Neural cell (in vitro differentiated cells): ENCODE data around the gene CREB3L2. TPM values are rescaled to one million over a fixed set of nuclear protein-coding genes. Genes with fewer than 3 reads are reported as not detected.

Experiments used
- H2AFZ ChIP-seq: fragments of 200-600, 300-800 bp; sonication (generic), shearing (Covaris generic); 2 replicates; pipeline ENCODE4 v1.6.0; 2014; ENCODE audit warnings: low read depth, mild to moderate bottlenecking, antibody characterized with exemption, low read length, moderate library complexity
- H3F3A ChIP-seq: fragments of 200-600 bp; shearing (Covaris generic); 2 replicates; pipeline ENCODE4 v1.6.1; 2016; ENCODE audit warnings: mild to moderate bottlenecking, moderate library complexity, mixed read lengths, antibody characterized with exemption, low read length; ENCODE audit not compliant: insufficient read depth, poor library complexity, severe bottlenecking
- H3K27ac ChIP-seq: fragments of 200-600, 300-800 bp; sonication (generic), shearing (Covaris generic); 2 replicates; pipeline ENCODE4 v1.5.1; 2014; ENCODE audit warnings: mild to moderate bottlenecking, low read length, moderate library complexity
- H3K27me3 ChIP-seq: fragments of 300-800, 200-600 bp; sonication (generic), shearing (Covaris generic); 2 replicates; pipeline ENCODE4 v1.6.0; 2014; ENCODE audit warnings: mild to moderate bottlenecking, low read depth, low read length, moderate library complexity; ENCODE audit not compliant: insufficient read depth
- H3K36me3 ChIP-seq: fragments of 300-800, 200-600 bp; sonication (generic), shearing (Covaris generic); 2 replicates; pipeline ENCODE4 v1.5.1; 2014; ENCODE audit warnings: mild to moderate bottlenecking, antibody characterized with exemption, low read length, moderate library complexity; ENCODE audit not compliant: insufficient read depth
- H3K4me2 ChIP-seq: fragments of 300-800, 200-600 bp; sonication (generic), shearing (Covaris generic); 2 replicates; pipeline ENCODE4 v1.6.0; 2014; ENCODE audit warnings: mild to moderate bottlenecking, low read length
- H3K4me3 ChIP-seq: fragments of 300-800, 200-600 bp; sonication (generic), shearing (Covaris generic); 2 replicates; pipeline ENCODE4 v1.5.1; 2014; ENCODE audit warnings: mild to moderate bottlenecking, low read length, moderate library complexity
- H3K79me2 ChIP-seq: fragments of 200-600 bp; shearing (Covaris generic); replicated peaks from 2 replicates; pipeline ENCODE4 v1.6.0; 2014; ENCODE audit warnings: mild to moderate bottlenecking, low read length, moderate library complexity; ENCODE audit not compliant: insufficient read depth
- H3K9ac ChIP-seq: fragments of 300-800, 200-600 bp; sonication (generic), shearing (Covaris generic); 2 replicates; pipeline ENCODE4 v1.6.1; 2016; ENCODE audit warnings: mild to moderate bottlenecking, low read length, mixed read lengths
- H3K9me2 ChIP-seq: fragments of 200-600 bp; shearing (Covaris generic); 2 replicates; pipeline ENCODE4 v1.6.1; 2016; ENCODE audit warnings: mild to moderate bottlenecking, low read length, mixed read lengths; ENCODE audit not compliant: insufficient read depth
- H3K9me3 ChIP-seq: fragments of 200-600, 300-800 bp; sonication (generic), shearing (Covaris generic); 2 replicates; pipeline ENCODE4 v1.6.1; 2016; ENCODE audit warnings: mild to moderate bottlenecking, mixed run types, low read length, moderate library complexity, mixed read lengths
- H4K20me1 ChIP-seq: fragments of 200-600 bp; shearing (Covaris generic); 2 replicates; pipeline ENCODE4 v1.6.1; 2016; ENCODE audit warnings: mild to moderate bottlenecking, mixed run types; ENCODE audit not compliant: insufficient read depth
- EP300 ChIP-seq: fragments of 450-650 bp; conservative IDR thresholded peaks from 2 replicates; pipeline ENCODE4 v1.6.1; 2014; ENCODE audit warnings: antibody characterized with exemption, mild to moderate bottlenecking, moderate library complexity; ENCODE audit not compliant: poor library complexity, severe bottlenecking
- EZH2 ChIP-seq: fragments of 200-600, 300-800 bp; shearing (Covaris generic), sonication (generic); IDR thresholded peaks from 2 replicates; pipeline ENCODE4 v1.6.1; 2014; ENCODE audit warnings: antibody characterized with exemption, low read length, borderline replicate concordance, mild to moderate bottlenecking; ENCODE audit not compliant: insufficient read depth, poor library complexity, severe bottlenecking
- MXI1 ChIP-seq: fragments of 450-650 bp; conservative IDR thresholded peaks from 2 replicates; pipeline ENCODE4 v1.6.1; 2014; ENCODE audit warnings: antibody characterized with exemption, mild to moderate bottlenecking; ENCODE audit not compliant: poor library complexity, severe bottlenecking
- POLR2AphosphoS5 ChIP-seq: IDR thresholded peaks from 2 replicates; pipeline ENCODE4 v1.6.1; 2012
- RAD21 ChIP-seq: fragments of 450-650 bp; conservative IDR thresholded peaks from 2 replicates; pipeline ENCODE4 v1.6.1; 2014; ENCODE audit warnings: antibody characterized with exemption, mild to moderate bottlenecking, moderate library complexity
- SMC3 ChIP-seq: fragments of 450-650 bp; conservative IDR thresholded peaks from 2 replicates; pipeline ENCODE4 v1.6.1; 2014; ENCODE audit warnings: antibody characterized with exemption, mild to moderate bottlenecking, moderate library complexity; ENCODE audit not compliant: poor library complexity
- TAF1 ChIP-seq: IDR thresholded peaks from 2 replicates; pipeline ENCODE4 v1.6.1; 2012; ENCODE audit warnings: low read depth
- polyA plus RNA-seq: library from polyadenylated mRNA; depleted of rRNA; stranded (reverse); fragments of >200 nt; gene quantifications from 2 replicates; pipeline ENCODE4 v1.2.3, GENCODE V29; 2014
- TF ChIP-seq, protein P1 (sequence below): IDR thresholded peaks from 2 replicates; pipeline ENCODE4 v1.6.1; 2012; ENCODE audit warnings: borderline replicate concordance
- TF ChIP-seq, protein P2 (sequence below): fragments of 450-650 bp; IDR thresholded peaks from 2 replicates; pipeline ENCODE4 v1.5.1; 2014; ENCODE audit warnings: antibody characterized with exemption, mild to moderate bottlenecking, moderate library complexity; ENCODE audit not compliant: poor library complexity, severe bottlenecking

Gene CREB3L2
- polyA plus RNA-seq, 1 donor from 2014 or later = 1.5 TPM

DNA sequence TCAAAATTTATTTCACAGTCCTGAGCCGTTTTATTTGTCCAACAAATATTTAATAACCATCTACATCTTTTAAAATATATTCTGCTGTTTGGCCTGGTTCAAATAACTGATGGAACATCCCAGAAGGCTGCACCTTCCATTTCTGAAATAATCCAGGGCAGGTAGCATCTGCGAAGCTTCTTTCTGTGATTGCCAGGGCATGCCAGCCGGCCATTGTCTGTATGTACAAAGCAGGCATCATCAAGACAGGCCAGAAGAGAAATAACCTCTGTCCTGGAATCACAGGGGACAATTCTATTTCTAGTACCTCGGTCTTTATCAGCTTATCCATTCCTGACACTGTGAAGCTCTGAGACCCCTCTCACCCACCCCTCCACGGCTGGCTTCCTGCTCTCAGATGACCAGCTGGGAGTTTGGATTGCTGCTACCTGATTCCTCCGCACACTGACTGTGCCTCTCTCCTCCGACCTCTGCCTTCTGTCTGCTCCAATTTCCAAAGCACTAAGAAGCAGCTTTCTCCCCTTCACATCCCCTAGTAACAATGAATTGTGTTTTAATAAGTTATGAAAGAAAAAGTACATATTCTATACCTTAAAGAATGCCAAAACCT is 163.1 kb downstream of the CREB3L2 start:
- no peaks in the 10 kb centered on the region for H3K36me3 ChIP-seq
- H3K27me3 ChIP-seq = no peaks in the 10 kb centered on the region
- H3K79me2 ChIP-seq = peaks cover 31% of the 10 kb centered on the region
- H3F3A ChIP-seq = no peaks in the 10 kb centered on the region
- H2AFZ ChIP-seq = no peak overlapping the region
- H3K9me2 ChIP-seq = no peaks in the 10 kb centered on the region
- no peak overlapping the region for H3K4me3 ChIP-seq
- no peak overlapping the region for H3K27ac ChIP-seq
- no peak overlapping the region for H3K4me2 ChIP-seq
- H3K9ac ChIP-seq = no peak overlapping the region
- H3K9me3 ChIP-seq = no peaks in the 10 kb centered on the region
- TF ChIP-seq EP300 = no peak
- TF ChIP-seq MXI1 = no peak
- no peak for TF ChIP-seq POLR2AphosphoS5
- no peak for TF ChIP-seq RAD21
- no peak for TF ChIP-seq EZH2
- no peak for TF ChIP-seq TAF1
- TF ChIP-seq, protein P1, sequence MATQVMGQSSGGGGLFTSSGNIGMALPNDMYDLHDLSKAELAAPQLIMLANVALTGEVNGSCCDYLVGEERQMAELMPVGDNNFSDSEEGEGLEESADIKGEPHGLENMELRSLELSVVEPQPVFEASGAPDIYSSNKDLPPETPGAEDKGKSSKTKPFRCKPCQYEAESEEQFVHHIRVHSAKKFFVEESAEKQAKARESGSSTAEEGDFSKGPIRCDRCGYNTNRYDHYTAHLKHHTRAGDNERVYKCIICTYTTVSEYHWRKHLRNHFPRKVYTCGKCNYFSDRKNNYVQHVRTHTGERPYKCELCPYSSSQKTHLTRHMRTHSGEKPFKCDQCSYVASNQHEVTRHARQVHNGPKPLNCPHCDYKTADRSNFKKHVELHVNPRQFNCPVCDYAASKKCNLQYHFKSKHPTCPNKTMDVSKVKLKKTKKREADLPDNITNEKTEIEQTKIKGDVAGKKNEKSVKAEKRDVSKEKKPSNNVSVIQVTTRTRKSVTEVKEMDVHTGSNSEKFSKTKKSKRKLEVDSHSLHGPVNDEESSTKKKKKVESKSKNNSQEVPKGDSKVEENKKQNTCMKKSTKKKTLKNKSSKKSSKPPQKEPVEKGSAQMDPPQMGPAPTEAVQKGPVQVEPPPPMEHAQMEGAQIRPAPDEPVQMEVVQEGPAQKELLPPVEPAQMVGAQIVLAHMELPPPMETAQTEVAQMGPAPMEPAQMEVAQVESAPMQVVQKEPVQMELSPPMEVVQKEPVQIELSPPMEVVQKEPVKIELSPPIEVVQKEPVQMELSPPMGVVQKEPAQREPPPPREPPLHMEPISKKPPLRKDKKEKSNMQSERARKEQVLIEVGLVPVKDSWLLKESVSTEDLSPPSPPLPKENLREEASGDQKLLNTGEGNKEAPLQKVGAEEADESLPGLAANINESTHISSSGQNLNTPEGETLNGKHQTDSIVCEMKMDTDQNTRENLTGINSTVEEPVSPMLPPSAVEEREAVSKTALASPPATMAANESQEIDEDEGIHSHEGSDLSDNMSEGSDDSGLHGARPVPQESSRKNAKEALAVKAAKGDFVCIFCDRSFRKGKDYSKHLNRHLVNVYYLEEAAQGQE = no peak
- TF ChIP-seq, protein P2, sequence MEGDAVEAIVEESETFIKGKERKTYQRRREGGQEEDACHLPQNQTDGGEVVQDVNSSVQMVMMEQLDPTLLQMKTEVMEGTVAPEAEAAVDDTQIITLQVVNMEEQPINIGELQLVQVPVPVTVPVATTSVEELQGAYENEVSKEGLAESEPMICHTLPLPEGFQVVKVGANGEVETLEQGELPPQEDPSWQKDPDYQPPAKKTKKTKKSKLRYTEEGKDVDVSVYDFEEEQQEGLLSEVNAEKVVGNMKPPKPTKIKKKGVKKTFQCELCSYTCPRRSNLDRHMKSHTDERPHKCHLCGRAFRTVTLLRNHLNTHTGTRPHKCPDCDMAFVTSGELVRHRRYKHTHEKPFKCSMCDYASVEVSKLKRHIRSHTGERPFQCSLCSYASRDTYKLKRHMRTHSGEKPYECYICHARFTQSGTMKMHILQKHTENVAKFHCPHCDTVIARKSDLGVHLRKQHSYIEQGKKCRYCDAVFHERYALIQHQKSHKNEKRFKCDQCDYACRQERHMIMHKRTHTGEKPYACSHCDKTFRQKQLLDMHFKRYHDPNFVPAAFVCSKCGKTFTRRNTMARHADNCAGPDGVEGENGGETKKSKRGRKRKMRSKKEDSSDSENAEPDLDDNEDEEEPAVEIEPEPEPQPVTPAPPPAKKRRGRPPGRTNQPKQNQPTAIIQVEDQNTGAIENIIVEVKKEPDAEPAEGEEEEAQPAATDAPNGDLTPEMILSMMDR = no peak
- no peak for TF ChIP-seq SMC3
- no peaks in the 10 kb centered on the region for H4K20me1 ChIP-seq

DNA sequence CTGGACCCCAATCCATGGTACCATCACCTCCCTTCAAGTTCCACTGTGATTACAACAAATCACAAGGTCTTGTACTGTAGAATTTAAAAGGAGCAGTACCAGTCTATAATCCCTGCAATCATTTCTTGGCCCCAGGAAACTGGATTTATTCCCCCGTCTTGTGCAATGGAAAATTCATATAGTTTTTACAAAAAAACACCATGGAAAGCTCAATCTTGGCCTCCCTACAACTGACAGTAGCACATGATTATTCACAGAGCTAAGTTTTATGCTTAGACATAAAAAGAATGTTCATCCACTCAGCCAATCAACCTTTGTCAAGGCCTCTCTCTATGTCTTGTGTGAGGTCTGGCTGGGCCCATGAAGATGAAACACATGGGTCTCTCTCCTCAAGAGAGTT is 165.3 kb downstream of the CREB3L2 start:
- no peaks in the 10 kb centered on the region for H3F3A ChIP-seq
- no peaks in the 10 kb centered on the region for H3K9me2 ChIP-seq
- H3K9me3 ChIP-seq = no peaks in the 10 kb centered on the region
- no peak overlapping the region for H3K9ac ChIP-seq
- no peak overlapping the region for H3K4me3 ChIP-seq
- no peak overlapping the region for H2AFZ ChIP-seq
- H3K79me2 ChIP-seq = peaks cover 16% of the 10 kb centered on the region
- TF ChIP-seq MXI1 (no peak), TAF1 (no peak), EP300 (no peak), POLR2AphosphoS5 (no peak), SMC3 (no peak), EZH2 (no peak), RAD21 (no peak)
- TF ChIP-seq, protein P1 = no peak
- TF ChIP-seq, protein P2 = no peak
- H3K27me3 ChIP-seq = no peaks in the 10 kb centered on the region
- H3K27ac ChIP-seq = no peak overlapping the region
- H4K20me1 ChIP-seq = no peaks in the 10 kb centered on the region
- no peaks in the 10 kb centered on the region for H3K36me3 ChIP-seq
- H3K4me2 ChIP-seq = no peak overlapping the region
